ENCODE results near the gene LMTK2.

The LMTK2 gene

GRCh38 chr7:98233219-98234070, 126.8 kb downstream of the LMTK2 start:
- no peak for DNase-seq

- no peak for DNase-seq
Observed at GRCh38 chr7:98234429-98235147, 127.9 kb downstream of the LMTK2 start.

- no peak for DNase-seq
Observed at GRCh38 chr7:98235901-98236300, 129.2 kb downstream of the LMTK2 start.

GRCh38 chr7:98236355-98237185, 129.9 kb downstream of the LMTK2 start:
- DNase-seq: no peak

GRCh38 chr7:98238076-98238475, 131.4 kb downstream of the LMTK2 start:
- no peak for DNase-seq

GRCh38 chr7:98238976-98239375, 132.3 kb downstream of the LMTK2 start:
- peak in 1 of 51 donors; percentile 17 for DNase-seq

DNA sequence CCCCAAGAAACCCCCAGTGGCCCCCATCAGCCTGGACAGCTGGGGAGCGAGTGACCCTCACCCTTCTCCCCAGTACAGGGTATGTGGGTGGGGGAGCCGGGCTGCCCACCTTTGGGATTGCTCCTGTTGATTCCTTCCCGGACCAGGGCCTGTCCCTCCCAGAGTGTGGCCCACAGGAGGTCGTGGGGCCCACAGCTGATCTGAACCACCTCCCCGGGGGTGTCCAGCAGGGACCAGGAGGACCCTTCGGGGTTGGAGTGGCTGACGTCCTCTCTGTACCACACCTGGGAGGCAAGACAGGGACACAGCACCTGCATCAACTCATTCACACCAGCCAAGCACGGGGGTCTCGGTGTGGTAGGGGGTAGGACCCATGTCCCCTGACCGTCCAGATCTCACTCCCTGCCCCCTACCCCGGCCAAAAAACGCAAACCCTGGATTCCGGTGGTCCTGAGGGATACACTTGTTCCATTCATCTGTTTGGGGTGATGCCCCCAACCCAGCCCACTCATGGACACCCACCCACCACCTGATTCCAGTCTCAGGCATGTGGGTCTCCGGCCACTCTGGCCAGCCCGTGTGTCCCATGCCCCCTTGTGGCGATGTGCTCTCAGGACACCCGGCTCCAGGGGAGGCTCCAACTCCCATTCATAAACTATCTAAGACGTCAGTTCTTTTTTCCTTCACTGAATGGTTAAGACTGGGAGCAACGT, 134.5 kb downstream of the LMTK2 start:
- DNase-seq: peak in 28 of 51 donors; percentile 2 to 61 (median 20)

- no peak for DNase-seq
Observed at GRCh38 chr7:98241674-98242241, 135.1 kb downstream of the LMTK2 start.

DNA sequence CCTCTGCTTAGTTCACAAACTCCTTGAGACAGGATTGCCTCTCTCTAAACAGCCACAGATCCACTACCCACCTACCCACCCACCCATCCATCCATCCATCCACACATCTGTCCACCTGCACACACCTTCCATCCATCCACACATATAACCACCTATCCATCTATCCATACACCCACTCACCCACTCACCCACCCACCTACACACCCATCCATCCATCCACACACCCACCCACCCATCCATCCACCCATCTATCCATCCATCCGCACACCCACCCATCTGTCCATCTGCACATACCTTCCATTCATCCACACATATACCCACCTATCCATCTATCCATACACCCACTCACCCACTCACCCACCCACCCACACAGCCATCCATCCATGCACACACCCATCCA, 135.7 kb downstream of the LMTK2 start:
- no peak for DNase-seq

DNA sequence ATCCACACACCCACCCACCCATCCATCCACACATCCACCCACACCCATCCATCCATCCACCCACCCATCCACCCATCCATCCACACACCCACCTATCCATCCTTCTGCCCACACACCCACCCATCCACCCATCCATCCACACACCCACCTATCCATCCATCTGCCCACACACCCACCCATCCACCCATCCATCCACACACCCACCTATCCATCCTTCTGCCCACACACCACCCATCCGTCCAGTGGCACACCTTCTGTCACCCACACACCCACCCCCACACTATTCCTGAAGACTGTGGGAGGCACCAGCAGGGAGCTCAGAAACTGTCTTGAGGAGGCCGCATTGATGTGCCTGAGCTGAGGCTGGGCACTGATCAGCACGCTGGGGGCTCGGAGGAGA, 136.3 kb downstream of the LMTK2 start:
- DNase-seq: no peak

GRCh38 chr7:98244871-98245270, 138.2 kb downstream of the LMTK2 start:
- no peak for DNase-seq

GRCh38 chr7:98248156-98248555, 141.5 kb downstream of the LMTK2 start:
- no peak for DNase-seq

DNA sequence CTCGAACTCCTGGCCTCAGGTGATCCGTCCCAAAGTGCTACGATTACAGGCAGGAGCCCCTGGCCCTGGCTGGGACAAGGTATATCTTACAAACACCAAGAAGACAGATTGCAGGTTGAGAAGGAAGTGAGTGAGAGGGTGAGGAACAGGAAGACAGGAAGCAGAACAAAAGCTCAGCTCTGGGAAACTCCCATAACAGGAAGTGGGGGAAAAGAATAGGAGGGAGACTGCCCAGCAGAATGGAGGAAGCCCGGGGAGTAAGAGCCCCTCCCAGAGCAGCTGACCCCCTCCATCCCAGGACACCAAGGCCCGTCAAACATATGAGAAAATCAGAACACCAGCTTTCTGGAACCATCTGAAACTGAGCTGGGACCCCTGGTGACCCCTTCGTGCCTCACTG, 142.4 kb downstream of the LMTK2 start:
- DNase-seq: no peak

- no peak for DNase-seq
Observed at GRCh38 chr7:98250789-98251188, 144.1 kb downstream of the LMTK2 start.

DNA sequence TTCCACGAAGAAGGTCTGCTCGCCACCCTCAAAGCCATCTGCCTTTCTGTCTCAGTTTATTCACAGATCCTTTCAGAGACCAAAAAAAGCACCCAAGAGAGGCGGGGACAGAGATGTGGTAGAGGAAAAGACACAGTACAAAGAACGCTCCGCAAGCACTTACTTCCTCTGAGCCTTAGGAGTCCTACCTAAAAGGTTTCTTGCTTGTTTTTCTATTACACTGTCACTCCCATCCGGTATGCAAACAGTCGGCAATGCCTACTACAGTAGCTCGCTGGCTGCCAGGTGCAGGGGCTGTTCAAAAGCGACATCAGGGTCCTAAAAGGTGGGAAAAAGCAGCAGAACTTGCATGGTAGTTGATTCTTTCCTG, 144.6 kb downstream of the LMTK2 start:
- no peak for DNase-seq

DNA sequence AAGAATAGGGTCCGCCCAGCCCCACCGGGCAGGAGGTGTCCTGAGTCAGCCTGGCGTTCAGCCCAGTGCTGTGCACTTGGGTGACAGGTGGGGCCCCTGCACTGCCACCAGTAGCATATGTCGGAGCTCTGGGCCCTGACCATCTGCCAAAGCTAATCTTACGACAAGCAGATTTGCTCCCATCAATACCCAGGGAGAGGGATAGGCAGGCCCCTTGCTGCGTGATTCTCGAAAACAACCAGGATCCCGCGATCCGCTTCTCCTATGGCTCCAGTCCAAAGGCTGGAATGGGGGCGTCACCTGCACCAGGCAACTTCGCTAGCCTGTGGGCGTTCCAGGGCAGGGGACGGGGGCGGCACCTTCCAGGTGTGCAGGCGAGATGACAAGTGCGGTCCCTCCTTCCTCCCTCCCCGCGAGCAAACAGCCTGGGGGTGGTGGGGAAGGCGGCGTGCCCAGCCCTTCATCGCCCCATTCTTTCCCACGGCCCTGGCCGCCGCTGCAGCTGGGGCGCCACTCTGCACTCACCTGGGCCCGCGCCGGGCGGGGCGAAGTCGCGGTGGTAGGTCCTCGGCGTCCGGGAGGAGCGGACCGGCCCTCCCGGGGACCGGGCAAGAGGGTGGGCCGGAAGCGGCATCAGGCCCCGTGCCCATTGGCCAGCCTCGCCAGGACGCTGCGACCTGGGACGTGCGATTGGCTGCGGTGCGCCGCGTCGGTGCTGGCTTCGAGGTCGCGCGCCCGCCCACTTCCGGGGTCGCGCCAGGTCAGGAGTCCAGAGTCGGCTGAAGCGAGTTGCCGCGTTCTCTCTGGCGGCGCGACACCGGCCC, 145.2 kb downstream of the LMTK2 start, which contains the start of gene TECPR1:
TECPR1 (minus strand) TSS at position 632 of the 824 bp plus-strand sequence. CDS start 6,086 bp downstream, outside the sequence.
- peak; percentile 36 to 98 (median 92) for DNase-seq

GRCh38 chr7:98252425-98253054, 145.9 kb downstream of the LMTK2 start:
- DNase-seq: peak in 1 of 51 donors; percentile 22

- DNase-seq: no peak
Observed at GRCh38 chr7:98254516-98254915, 147.9 kb downstream of the LMTK2 start.

- no peak for DNase-seq
Observed at GRCh38 chr7:98254951-98255610, 148.4 kb downstream of the LMTK2 start.
